HG03175 (cell line): Measurements from ENCODE around the gene KIF26A.

Experiments used
- ATAC-seq: cut with Tn5 transposase; IDR thresholded peaks from one replicate; pipeline ENCODE4 v1.9.1; 2021; ENCODE audit warnings: mild to moderate bottlenecking, moderate library complexity; ENCODE audit not compliant: unreplicated experiment

The KIF26A gene

GRCh38 chr14:104112113-104112505, 26.3 kb upstream of the KIF26A start:
- no peak for ATAC-seq

GRCh38 chr14:104112609-104113571, 25.5 kb upstream of the KIF26A start:
- ATAC-seq: no peak

- ATAC-seq: no peak
Measured at GRCh38 chr14:104113631-104114420, 24.6 kb upstream of the KIF26A start.

GRCh38 chr14:104114421-104115130, 23.8 kb upstream of the KIF26A start:
- no peak for ATAC-seq

- no peak for ATAC-seq
Measured at GRCh38 chr14:104115131-104115600, 23.2 kb upstream of the KIF26A start.

- no peak for ATAC-seq
Measured at GRCh38 chr14:104115691-104116287, 22.6 kb upstream of the KIF26A start.

- no peak for ATAC-seq
Measured at GRCh38 chr14:104116288-104116755, 22.1 kb upstream of the KIF26A start.

GRCh38 chr14:104116756-104117340, 21.5 kb upstream of the KIF26A start:
- no peak for ATAC-seq

- ATAC-seq: no peak
Measured at GRCh38 chr14:104117341-104118005, 20.9 kb upstream of the KIF26A start.

- no peak for ATAC-seq
Measured at GRCh38 chr14:104118006-104118844, 20.2 kb upstream of the KIF26A start.

GRCh38 chr14:104119119-104119487, 19.3 kb upstream of the KIF26A start:
- ATAC-seq: no peak

GRCh38 chr14:104119488-104120251, 18.7 kb upstream of the KIF26A start:
- ATAC-seq: no peak

GRCh38 chr14:104120281-104120741, 18.1 kb upstream of the KIF26A start:
- no peak for ATAC-seq

GRCh38 chr14:104121142-104121541, 17.2 kb upstream of the KIF26A start:
- no peak for ATAC-seq

GRCh38 chr14:104123879-104124278, 14.5 kb upstream of the KIF26A start:
- no peak for ATAC-seq

GRCh38 chr14:104125011-104125410, 13.4 kb upstream of the KIF26A start:
- no peak for ATAC-seq

- no peak for ATAC-seq
Measured at GRCh38 chr14:104126753-104127152, 11.6 kb upstream of the KIF26A start.

- no peak for ATAC-seq
Measured at GRCh38 chr14:104128981-104129380, 9.4 kb upstream of the KIF26A start.
